C4-2B (cell line): ENCODE measurements around the gene TTC31.

Experiments
- ZFX ChIP-seq: fragments of 450-650 bp; IDR thresholded peaks from 2 replicates; pipeline ENCODE4 v1.6.1; 2017
- TF ChIP-seq, protein P1 (sequence below): fragments of 450-650 bp; conservative IDR thresholded peaks from 2 replicates; pipeline ENCODE4 v1.5.1; 2017; ENCODE audit warnings: mild to moderate bottlenecking

DNA sequence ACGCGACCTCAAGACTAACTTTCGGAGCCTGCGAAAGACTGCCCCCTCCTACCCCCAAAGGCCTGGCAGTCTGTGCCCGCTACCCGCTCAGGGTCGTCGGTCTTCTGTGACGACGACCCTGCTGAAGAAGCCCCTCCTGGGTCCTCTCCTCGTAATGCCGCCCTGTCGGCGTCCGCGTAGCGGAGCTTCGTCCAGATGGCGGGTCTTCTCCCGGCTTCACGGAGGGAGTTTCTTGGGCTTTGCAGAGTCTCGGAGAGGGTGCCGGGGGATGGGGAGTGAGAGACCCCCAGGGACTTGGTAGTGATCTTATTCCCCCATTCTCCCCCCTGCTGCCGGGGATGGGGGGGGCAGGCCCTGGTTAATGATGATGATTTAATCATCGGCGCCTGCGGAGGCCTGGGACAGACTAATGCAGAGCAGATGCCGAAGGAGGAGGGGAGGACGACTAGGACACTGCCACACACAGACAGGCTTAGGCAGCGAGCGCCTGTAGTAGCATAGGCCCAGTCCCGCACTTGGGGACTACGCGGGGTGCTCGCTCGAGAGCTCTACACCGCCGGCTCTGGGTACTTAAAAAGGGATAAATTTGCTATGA, 25.1 kb downstream of the TTC31 start:
- TF ChIP-seq, protein P1, sequence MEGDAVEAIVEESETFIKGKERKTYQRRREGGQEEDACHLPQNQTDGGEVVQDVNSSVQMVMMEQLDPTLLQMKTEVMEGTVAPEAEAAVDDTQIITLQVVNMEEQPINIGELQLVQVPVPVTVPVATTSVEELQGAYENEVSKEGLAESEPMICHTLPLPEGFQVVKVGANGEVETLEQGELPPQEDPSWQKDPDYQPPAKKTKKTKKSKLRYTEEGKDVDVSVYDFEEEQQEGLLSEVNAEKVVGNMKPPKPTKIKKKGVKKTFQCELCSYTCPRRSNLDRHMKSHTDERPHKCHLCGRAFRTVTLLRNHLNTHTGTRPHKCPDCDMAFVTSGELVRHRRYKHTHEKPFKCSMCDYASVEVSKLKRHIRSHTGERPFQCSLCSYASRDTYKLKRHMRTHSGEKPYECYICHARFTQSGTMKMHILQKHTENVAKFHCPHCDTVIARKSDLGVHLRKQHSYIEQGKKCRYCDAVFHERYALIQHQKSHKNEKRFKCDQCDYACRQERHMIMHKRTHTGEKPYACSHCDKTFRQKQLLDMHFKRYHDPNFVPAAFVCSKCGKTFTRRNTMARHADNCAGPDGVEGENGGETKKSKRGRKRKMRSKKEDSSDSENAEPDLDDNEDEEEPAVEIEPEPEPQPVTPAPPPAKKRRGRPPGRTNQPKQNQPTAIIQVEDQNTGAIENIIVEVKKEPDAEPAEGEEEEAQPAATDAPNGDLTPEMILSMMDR, result no peak
- 0 out of 2 replicates have a peak, but pooled peaks have one; percentile 14 for TF ChIP-seq ZFX
